ENCODE results near the gene RBCK1.
A peak's percentile ranks its signal among the peaks of the same experiment; 100 is the strongest.
"Not testable (repeated sequence)": the region's sequence is repeated elsewhere in the genome, so short reads cannot be mapped to it uniquely, and the experiment has no call there.

The RBCK1 gene

DNA sequence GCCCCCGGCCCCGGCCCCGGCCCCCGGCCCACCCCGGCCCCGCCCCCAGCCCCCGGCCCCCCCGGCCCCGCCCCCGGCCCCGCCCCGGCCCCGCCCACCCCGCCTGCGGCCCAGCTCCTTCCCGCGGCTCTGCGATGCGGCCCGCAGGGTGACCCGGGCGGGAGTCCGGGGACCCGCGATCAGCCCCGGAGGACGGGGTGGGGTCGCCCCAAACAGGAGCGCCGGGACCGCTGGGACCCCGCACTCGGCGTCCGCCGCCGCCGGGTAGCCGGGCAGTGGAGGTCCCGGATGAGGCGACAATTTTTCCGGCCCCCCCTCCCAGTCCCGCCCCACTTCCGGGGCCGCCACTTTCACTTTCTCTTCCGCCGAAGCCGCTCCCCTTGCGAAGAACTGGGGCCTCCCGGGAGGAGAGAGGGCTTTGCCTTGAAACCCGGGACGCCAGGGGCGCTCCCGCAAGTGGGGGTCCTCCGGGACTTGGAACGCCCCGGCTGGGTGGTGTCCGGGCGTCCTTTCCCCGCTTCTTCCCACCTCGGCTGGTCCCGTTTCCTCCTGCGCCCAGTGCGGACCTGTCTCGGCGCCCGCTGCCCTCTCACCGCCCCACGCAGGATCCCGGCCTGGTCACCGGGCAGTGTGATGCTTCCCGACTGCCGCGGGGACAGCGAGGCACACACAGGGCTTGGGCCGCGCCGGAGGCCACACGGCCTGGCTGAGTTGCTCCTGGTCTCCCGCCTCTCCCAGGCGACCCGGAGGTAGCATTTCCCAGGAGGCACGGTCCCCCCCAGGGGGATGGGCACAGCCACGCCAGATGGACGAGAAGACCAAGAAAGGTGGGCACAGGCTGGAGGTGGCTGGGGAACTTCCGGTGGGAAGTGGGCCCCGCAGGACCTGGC, at the start of gene RBCK1:
Gene RBCK1, plus strand, starts transcription at position 347 of the 890 bp plus-strand sequence. Its CDS starts 459 bp downstream, at position 806.
- peak; percentile 84 for DNase-seq

- no peak for DNase-seq
These were observed 49.1 kb upstream of the RBCK1 start for GRCh38 chr20:358891-359555.

DNA sequence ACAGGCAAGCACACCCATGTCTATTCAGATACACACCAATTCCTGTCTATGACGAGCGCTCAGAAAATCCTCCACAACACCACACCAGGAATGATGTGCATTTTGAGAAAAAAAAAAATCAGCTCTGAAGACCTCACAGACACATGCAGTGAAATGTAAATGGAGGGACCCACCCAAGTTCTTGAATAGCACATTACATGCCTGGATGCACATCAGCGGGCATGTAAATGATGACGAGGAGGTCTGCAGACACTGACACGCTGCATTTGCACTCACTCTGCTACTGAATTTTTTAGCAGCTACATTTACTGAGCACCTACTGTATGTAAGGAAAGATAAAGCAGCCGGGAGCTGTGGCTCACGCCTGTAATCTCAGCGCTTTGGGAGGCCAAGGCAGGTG, 46.5 kb upstream of the RBCK1 start:
- DNase-seq, result no peak

DNA sequence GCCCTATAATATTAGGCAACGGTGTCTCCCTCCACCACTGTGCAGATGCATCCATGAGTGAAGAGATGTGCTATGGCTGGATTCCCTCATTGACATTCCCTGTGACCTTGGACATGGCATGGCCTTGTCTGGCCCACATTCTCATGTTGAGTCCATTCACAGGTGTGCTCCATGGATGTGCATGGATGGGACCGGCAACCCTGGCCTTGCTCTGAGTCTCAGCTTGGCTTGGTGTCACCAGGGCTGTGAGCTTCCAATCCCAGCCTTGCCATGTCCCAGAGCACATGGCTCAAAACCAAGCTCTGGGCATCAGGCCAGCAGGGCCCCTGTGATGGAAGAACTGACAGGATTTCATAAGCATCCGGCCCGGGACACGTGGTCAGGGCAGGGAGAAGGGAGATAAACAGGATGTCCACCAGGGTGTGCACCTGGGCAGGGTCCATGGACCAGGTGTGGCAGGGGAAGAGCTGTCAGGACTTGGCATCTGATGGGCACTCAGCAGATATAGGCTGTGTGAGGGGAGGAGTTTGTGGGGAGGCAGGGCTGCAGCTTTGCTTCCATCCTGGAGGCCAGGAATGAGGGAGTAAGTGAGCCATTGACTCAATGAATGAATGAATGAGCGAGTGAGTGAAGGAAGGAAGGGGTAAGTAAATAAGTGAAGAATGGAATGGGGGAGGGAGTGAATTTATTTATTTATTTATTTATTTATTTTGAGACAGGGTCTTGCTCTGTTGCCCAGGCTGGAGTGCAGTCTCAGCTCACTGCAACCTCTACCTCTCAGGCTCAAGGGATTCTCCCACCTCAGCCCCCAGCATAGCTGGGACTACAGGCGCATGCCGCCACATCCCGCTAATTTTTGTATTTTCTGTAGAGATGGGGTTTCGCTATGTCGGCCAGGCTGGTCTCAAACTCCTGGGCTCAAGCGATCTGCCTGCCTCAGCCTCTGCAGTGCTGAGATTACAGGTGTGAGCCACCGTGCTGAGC, 45.5 kb upstream of the RBCK1 start:
- DNase-seq, result peak in 1 of 2 experiments; percentile 18

DNA sequence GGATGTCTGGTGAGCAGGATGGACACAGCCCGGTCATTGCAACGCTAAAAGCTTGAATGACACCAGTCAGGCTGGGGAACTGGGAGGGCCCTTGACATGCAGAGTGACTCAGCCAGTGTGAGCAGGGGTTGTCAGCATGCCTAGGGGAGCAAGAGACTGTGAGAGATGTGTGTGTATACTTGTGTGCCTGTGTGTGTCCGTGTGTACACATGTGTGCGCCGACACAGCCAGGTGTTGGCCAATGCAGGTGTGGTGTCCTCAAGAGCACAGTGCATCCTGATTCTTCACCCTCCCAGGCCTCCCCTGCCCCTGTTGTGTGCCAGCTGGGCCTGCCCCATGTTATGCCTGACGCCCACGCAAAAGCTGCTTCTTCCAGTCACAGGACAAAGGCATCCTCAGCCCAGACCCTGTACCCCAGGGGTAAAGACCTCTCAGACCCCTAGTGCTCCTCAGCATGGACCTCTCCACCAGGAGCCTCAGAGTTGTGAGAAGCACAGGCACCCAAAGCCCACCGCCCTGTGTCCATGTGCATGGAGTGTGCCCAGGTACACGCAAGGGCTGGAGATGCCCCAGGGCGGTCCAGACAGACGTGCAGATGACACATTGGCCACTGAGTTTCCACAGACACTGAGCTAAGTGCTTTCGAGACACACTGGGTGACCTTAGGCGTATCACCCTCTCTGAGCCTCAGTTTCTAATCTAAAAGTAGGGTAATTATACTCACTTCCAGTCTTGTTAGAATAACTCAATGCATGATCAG, 44.6 kb upstream of the RBCK1 start:
- no peak for DNase-seq

DNA sequence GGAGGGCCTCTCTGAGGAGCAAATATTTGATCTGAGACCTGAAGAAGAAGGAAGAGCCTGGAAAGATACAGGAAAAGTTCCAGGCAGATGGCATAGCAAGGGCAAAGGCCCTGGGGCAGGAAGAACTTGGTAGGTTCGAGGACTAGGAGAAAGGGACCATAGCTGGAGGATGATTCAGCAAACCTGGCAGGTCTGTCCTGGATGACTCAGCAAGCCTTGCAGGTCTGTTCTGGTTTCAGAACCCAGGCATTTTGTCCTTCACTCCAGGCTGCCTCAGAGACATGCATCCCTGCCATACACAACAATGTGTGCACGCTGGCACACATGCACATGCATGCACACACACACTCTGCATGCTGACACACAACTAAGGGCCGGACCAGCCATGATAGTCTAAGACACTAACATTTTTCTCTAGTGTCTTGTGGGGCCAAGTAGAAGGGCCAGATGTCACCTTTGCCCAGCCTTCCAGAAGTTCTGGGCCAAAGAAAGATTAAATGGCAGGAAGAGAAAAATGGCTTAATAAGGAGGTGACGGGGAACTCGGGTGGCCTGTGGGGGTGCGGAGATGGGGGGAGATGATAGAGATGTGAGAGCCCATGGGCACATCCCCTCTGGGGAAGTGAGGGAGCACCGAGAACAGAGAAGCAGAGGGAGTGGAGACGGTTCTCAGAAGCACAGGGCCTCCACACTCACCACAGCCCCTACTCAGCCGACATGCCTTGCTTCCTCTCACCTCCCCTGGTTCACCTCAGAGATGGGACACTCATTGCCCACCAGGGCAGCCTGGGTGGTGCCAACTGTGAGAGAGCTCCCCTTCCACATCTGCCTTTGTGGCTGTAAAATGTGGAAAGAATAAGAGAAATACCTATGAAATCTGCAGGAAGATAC, 42.9 kb upstream of the RBCK1 start:
- no peak for DNase-seq

- DNase-seq, result no peak
These were observed 41.9 kb upstream of the RBCK1 start for GRCh38 chr20:366041-366718.

DNA sequence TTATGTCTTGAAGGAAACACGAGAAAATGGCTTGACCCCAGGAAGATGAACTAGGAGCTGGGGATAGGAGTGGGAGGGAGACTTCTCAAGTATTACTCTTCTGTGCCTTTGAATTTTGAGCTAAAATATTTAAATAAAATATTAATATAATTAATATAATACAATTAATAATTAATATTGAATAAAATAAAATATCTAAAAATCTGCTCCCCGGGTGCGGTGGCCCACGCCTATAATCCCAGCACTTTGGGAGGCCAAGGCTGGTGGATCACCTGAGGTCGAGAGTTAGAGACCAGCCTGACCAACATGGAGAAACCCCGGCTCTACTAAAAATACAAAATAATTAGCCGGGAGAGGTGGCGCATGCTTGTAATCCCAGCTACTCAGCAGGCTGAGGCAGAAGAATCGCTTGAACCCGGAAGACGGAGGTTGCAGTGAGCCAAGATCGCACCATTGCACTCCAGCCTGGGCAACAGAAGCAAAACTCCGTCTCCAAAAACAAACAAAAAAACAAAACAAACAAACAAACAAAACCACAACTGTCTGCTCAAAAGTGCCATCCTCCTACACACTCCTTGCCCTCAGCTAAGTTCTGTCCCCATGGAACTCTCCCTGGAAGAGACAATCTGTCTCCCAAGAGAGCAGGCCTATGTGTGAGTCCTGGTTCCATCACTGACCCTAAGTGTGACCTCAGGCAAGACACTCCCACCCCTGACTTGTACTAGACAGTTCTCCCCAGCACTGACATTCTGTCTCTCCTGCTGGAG, 41.2 kb upstream of the RBCK1 start:
- DNase-seq, result no peak

DNA sequence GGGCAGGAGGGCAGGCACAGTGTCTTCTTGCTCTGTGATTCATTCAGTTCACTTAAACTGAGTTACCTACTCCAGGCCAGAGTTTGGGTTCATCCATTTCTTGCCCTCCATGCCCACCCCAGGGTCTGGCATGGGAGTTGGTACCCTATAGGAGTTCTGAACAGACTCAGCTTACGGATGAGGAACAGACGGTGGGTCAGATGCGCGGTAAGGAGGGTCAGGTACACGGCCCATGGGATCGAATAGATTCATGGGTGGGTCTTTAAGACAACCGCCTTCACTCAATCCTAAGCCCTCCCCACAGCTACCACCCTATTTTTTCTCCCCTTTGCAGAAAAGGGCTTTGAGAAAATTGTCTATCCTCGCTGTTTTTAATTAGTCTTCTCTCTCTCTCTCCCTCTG, 40.6 kb upstream of the RBCK1 start:
- DNase-seq, result no peak

GRCh38 chr20:368915-369314, 39.2 kb upstream of the RBCK1 start:
- no peak for DNase-seq

DNA sequence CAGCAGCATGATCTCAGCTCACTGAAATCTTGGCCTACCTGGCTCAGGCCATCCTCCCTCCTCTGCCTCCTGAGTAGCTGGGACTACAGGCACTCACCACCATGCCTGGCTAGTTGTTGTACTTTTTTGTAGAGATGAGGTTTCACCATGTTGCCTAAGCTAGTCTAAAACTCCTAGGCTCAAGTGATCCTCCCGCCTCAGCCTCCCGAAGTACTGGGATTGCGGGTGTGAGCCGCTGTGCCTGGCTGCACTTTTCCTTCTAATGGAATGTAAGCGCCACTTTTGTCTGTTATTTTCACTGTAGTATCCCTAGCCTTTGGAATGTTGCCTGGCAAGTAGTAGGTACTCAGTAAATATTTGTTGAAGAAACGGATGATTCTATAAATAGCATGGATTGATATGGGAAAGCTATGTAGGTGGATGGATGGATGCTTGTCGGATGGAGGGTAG, 37.9 kb upstream of the RBCK1 start:
- no peak for DNase-seq

- DNase-seq, result no peak
These were observed 36.9 kb upstream of the RBCK1 start for GRCh38 chr20:370977-371754.

DNA sequence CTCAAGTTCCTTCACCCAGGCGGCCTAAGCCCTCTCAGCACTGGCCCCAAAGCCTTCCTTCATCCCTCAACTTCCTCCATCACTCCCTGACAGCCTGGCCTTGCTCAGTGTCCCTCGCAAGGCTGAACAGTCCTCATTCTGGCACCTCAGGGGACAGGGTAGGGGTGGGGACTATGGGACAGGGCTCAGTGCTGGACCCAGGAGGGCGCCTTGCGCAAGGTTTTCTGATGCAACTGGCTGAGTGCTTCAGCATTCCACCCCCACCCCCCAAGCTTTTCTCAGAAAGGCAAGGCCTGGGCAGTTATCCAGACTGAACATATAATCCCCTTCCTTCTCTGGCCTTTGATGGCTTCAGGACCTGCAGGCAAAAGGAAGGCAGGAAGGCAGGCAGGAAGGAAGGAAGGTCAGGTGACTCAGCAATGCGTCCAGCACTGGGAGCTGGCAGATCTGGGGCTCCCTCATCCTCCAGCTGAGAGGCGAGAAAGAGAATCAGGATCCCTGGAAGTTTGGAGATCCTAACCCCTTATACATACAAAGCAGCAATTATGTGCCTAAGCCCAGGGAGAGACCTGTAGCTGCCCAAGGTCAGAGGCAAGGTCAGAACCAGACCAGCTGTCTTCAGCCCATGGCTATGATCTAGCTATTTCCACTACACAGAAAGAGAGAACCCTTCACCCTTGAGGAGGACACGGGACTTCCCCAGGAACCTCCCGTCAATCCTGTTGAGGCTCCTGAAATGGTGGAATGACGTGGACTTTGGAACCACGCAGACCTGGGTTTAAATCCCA, 36.1 kb upstream of the RBCK1 start:
- no peak for DNase-seq

GRCh38 chr20:372543-373082, 35.5 kb upstream of the RBCK1 start:
- not testable (repeated sequence) for DNase-seq

DNA sequence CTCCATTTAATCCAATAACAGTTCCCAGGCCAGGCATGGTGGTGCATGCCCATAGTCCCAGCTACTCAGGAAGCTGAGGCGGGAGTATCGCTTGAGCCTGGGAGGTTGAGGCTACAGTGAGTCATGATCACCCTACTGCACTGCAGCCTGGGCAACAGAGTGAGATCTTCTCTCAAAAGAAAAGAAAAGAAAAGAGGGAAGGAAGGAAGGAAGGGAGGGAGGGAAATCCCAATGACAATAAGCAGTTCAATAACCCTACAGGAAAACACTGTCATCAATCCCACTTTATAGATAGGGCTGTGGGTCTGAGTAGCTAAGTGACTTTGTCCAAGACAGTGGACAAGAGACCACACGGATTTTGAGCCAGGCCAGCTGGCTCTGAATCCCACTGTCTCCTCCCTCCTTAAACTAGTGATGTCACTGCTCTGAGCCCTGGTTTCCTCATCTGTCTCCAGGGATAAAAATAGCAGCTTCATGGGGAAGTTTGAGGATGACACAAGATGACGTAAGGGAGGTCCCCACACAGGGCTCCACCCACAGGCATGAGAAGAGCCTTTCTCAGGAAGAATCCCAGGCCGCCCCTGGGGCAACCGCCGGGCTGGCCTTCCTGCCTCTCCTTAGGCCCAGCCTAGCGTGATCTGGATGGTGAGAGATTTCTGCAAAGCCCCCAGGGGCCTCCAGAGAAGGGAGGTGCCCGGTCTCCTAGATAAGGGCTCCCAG, 34.8 kb upstream of the RBCK1 start:
- no peak for DNase-seq

DNA sequence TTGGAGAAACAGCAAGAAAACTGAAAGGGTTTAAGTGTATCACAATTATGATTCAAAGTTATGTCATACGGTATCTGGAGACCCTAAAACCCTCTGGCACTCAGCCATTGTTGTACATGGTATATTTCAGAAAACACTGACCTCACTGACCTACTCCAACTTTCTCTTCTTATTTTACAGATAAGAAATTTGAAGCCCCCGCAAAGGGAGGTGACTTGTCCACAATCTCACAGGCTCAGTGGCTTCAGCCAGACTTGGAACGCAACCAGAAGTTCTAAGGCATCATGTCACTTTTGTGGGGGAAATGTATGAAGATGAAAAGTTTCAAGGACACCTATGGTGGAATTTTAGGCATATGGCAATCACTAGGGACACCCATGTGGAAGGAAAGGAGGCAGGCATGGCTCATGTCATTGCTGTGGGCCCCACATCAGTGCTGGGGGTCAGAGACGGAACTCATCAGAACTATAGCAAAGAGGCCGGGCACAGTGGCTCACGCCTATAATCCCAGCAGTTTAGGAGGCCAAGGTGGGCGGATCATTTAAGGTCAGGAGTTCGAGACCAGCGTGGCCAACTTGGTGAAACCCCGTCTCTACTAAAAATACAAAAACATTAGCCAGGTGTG, 32.7 kb upstream of the RBCK1 start:
- DNase-seq, result no peak

All from activated CD4-positive, alpha-beta T cell treated with anti-CD3 and anti-CD28 coated beads, Interleukin-2, amount 50 U/mL, for 4 hours (primary cell).